ENCODE measurements around the gene LENEP.

GRCh38 chr1:155023627-155024026 is 30.2 kb downstream of the LENEP start:
- TF ChIP-seq EZH2phosphoT487 (IDR thresholded peaks at IDR 0.05) (no peak), CTCF (IDR thresholded peaks at IDR 0.05) (no peak), EZH2 (IDR thresholded peaks at IDR 0.05) (no peak)

Data from neural progenitor cell (in vitro differentiated cells).